Endometrial microvascular endothelial cells (primary cell): ENCODE data around the gene MTFMT. TPM values are rescaled to one million over a fixed set of nuclear protein-coding genes. Genes with fewer than 3 reads are reported as not detected.

Experiments used
- in situ Hi-C: cut with HindIII; loops from 2 replicates; pipeline ENCODE4 v1.10.0; 2017; ENCODE audit warnings: low sequenced_read_pairs, low pct_unique_long_range_greater_than_20kb; ENCODE audit errors: inconsistent ontology term
- total RNA-seq: library from RNA; depleted of rRNA; stranded (reverse); fragments of >200 nt; gene quantifications from one replicate; pipeline ENCODE4 v1.2.3, GENCODE V29; 2015; ENCODE audit errors: inconsistent ontology term

MTFMT gene
- total RNA-seq, 1 donor from 2014 or later: 28.9 TPM

- in situ Hi-C loops: no loop called here
These were observed 31.6 kb downstream of the MTFMT start for GRCh38 chr15:64997745-64998375.

- in situ Hi-C loops: no loop called here
These were observed 32.4 kb downstream of the MTFMT start for GRCh38 chr15:64997066-64997465.

- in situ Hi-C loops: no loop called here
These were observed 36.1 kb downstream of the MTFMT start for GRCh38 chr15:64993290-64993689.

GRCh38 chr15:64991536-64992135 is 37.8 kb downstream of the MTFMT start:
- in situ Hi-C loops: no loop called here

- in situ Hi-C loops: no loop called here
These were observed 39.3 kb downstream of the MTFMT start for GRCh38 chr15:64990168-64990470.

GRCh38 chr15:64989416-64990167 is 39.8 kb downstream of the MTFMT start, which contains the start of gene SPG21:
SPG21 (minus strand) TSS chr15:64989914; CDS start chr15:64983569, 6,345 bp downstream.
- in situ Hi-C loops: no loop called here

GRCh38 chr15:64987136-64987535 is 42.3 kb downstream of the MTFMT start:
- in situ Hi-C loops: no loop called here

GRCh38 chr15:64985366-64986033 is 43.9 kb downstream of the MTFMT start:
- in situ Hi-C loops: no loop called here

GRCh38 chr15:64982472-64982871 is 47.0 kb downstream of the MTFMT start:
- in situ Hi-C loops: no loop called here

GRCh38 chr15:64981812-64982431 is 47.5 kb downstream of the MTFMT start:
- in situ Hi-C loops: no loop called here

GRCh38 chr15:64979252-64979710 is 50.2 kb downstream of the MTFMT start:
- in situ Hi-C loops: no loop called here

- in situ Hi-C loops: no loop called here
These were observed 54.0 kb downstream of the MTFMT start for GRCh38 chr15:64975390-64975789.

GRCh38 chr15:64970698-64971097 is 58.7 kb downstream of the MTFMT start:
- in situ Hi-C loops: no loop called here

- in situ Hi-C loops: no loop called here
These were observed 60.0 kb downstream of the MTFMT start for GRCh38 chr15:64969401-64969800.

- in situ Hi-C loops: no loop called here
These were observed 68.4 kb downstream of the MTFMT start for GRCh38 chr15:64961013-64961412.

GRCh38 chr15:64960153-64960552 is 69.3 kb downstream of the MTFMT start:
- in situ Hi-C loops: no loop called here

- in situ Hi-C loops: no loop called here
These were observed 70.3 kb downstream of the MTFMT start for GRCh38 chr15:64959128-64959527.

- in situ Hi-C loops: no loop called here
These were observed 75.0 kb downstream of the MTFMT start for GRCh38 chr15:64954395-64954794.

- in situ Hi-C loops: no loop called here
These were observed 77.5 kb downstream of the MTFMT start for GRCh38 chr15:64951777-64952418.
